HepG2 (cell line): ENCODE data around the gene ARHGEF7. TPM values are rescaled to one million over a fixed set of nuclear protein-coding genes. Genes with fewer than 3 reads are reported as not detected.

Experiments used
- ATAC-seq: fragments of 200-7000 bp; cut with Tn5 transposase; 3 replicates; pipeline ENCODE4 v1.9.1; 2020; ENCODE audit warnings: mild to moderate bottlenecking, moderate library complexity
- BruUV-seq: library from RNA; stranded (reverse); fragments of 400-500 nt; replicated peaks from 2 replicates; lab custom pipeline; 2021; lab: Mats Ljungman, UMichigan
- CTCF ChIA-PET: fragments of 300-600 bp; formaldehyde crosslinking; extraction: SDS; loops from one replicate; lab custom pipeline; 2021; ENCODE audit warnings: low total read pairs, inconsistent platforms, low intra/inter-chr PET ratio; lab: Yijun Ruan, JAX
- POLR2A ChIA-PET: fragments of 350-600 bp; sonication (Branson Sonifier 250); formaldehyde crosslinking; loops from one replicate; lab custom pipeline; 2020; ENCODE audit warnings: antibody characterized with exemption, inconsistent platforms; lab: Yijun Ruan, JAX
- DNase-seq: peaks from one replicate; pipeline ENCODE4 v3.0.0-alpha.2; 2015; ENCODE audit warnings: low spot score
- FAIRE-seq: peaks from 3 replicates; lab custom pipeline; 2011; peaks lifted over from hg19 to GRCh38; lab: Jason Lieb, UNC
- H2AFZ ChIP-seq: one replicate; pipeline ENCODE4 v1.6.1; 2011; ENCODE audit warnings: low read length, inconsistent platforms
- H3K27ac ChIP-seq: fragments of 300-600 bp; 3 replicates; pipeline ENCODE4 v1.8.0; 2011; ENCODE audit warnings: mixed run types, mild to moderate bottlenecking, mixed read lengths, low read length, inconsistent platforms; ENCODE audit not compliant: insufficient read depth; ENCODE audit errors: extremely low read length
- H3K27me3 ChIP-seq, 2 experiments: fragments of 200-600 bp in 1 of 2; 2 replicates in 1 of 2; 3 replicates in 1 of 2; pipeline versions ENCODE4 v1.6.0 to v1.8.0; 2011; ENCODE audit warnings: low read length in 2 of 2, mild to moderate bottlenecking in 2 of 2, moderate library complexity in 2 of 2, inconsistent platforms in 1 of 2; ENCODE audit not compliant: insufficient read depth in 2 of 2, control insufficient read depth in 1 of 2
- H3K36me3 ChIP-seq, 2 experiments: fragments of 200-600 bp in 1 of 2; replicated peaks in 1 of 2; 2 replicates in 1 of 2; 3 replicates in 1 of 2; pipeline versions ENCODE4 v1.5.1 to v1.8.0; 2011; ENCODE audit warnings: low read length in 2 of 2, inconsistent platforms in 1 of 2; ENCODE audit not compliant: insufficient read depth in 2 of 2, control insufficient read depth in 1 of 2
- H3K4me1 ChIP-seq: 2 replicates; pipeline ENCODE4 v1.5.1; 2012; ENCODE audit warnings: low read length, inconsistent platforms; ENCODE audit not compliant: insufficient read depth
- H3K4me2 ChIP-seq: 2 replicates; pipeline ENCODE4 v1.6.0; 2011; ENCODE audit warnings: low read depth, low read length, inconsistent platforms
- H3K4me3 ChIP-seq, 3 experiments: fragments of 200-600 bp in 1 of 3; sonication (generic), shearing (Covaris generic) in 1 of 3; replicated peaks in 1 of 3; 2 replicates each; pipeline ENCODE4 v1.5.1; 2011 to 2016; ENCODE audit warnings: low read length in 3 of 3, inconsistent platforms in 2 of 3, low read depth in 2 of 3, mild to moderate bottlenecking in 2 of 3, control low read depth in 1 of 3, mixed read lengths in 1 of 3; ENCODE audit not compliant: insufficient read depth in 1 of 3
- H3K79me2 ChIP-seq: one replicate; pipeline ENCODE4 v1.6.1; 2011; ENCODE audit warnings: low read length, inconsistent platforms; ENCODE audit not compliant: insufficient read depth
- H3K9ac ChIP-seq: 2 replicates; pipeline ENCODE4 v1.6.0; 2011; ENCODE audit warnings: mild to moderate bottlenecking, low read depth, low read length, inconsistent platforms; ENCODE audit not compliant: insufficient read depth
- H3K9me3 ChIP-seq: 2 replicates; pipeline ENCODE4 v1.5.1; 2012; ENCODE audit warnings: mild to moderate bottlenecking, low read length
- H4K20me1 ChIP-seq: 2 replicates; pipeline ENCODE4 v1.6.0; 2011; ENCODE audit warnings: inconsistent platforms, mild to moderate bottlenecking, low read length, moderate library complexity; ENCODE audit not compliant: insufficient read depth
- GPBP1L1 ChIP-seq: sonication (generic); formaldehyde crosslinking; IDR thresholded peaks from 2 replicates; pipeline ENCODE4 v1.5.0; 2020; ENCODE audit warnings: mild to moderate bottlenecking, missing genetic modification reagents
- ZNF557 ChIP-seq: sonication (generic); formaldehyde crosslinking; IDR thresholded peaks from 2 replicates; pipeline ENCODE4 v1.4.0; 2020; ENCODE audit warnings: missing genetic modification reagents
- ZNF777 ChIP-seq: sonication (generic); formaldehyde crosslinking; IDR thresholded peaks from 2 replicates; pipeline ENCODE4 v1.4.0; 2020; ENCODE audit warnings: missing genetic modification reagents
- WGBS: methylation state at CpG from one replicate; pipeline ENCODE4 v1.1.6; 2017; ENCODE audit warnings: low lambda C conversion rate; 5-methylcytosine and 5-hydroxymethylcytosine counted together
- in situ Hi-C: cut with HindIII; loops from 2 replicates; pipeline ENCODE4 v1.10.0; 2017; ENCODE audit warnings: low pct_unique_long_range_greater_than_20kb; ENCODE audit not compliant: extremely low pct_ligation_motif_present
- intact Hi-C: fragments of 100-400 bp; cut with micrococcal nuclease; formaldehyde crosslinking; loops from one replicate; pipeline ENCODE4 v1.10.0; 2022; ENCODE audit not compliant: unreplicated experiment
- polyA plus RNA-seq, 8 experiments: library from polyadenylated mRNA; depleted of rRNA in 3 of 8; stranded (reverse) in 7 of 8; unstranded in 1 of 8; fragments of >200 nt; fragmentation: Illumina TruSeq in 4 of 8; extraction: Trizol in 4 of 8; gene quantifications; 2 replicates each; pipeline versions ENCODE4 v1.2.1 to v1.2.3, GENCODE V29; 2011 to 2016; ENCODE audit warnings: low read depth in 4 of 8, missing spikeins in 1 of 8, mixed read lengths in 1 of 8; ENCODE audit not compliant: insufficient read depth in 1 of 8
- total RNA-seq, 5 experiments: library from RNA; depleted of rRNA; stranded (reverse); fragments of >200 nt; fragmentation: Illumina TruSeq; extraction: Trizol; gene quantifications; 2 replicates each; pipeline ENCODE4 v1.2.3, GENCODE V29; 2016; ENCODE audit warnings: low read depth in 1 of 5
- TF ChIP-seq, protein P1 (sequence below): sonication (generic); formaldehyde crosslinking; IDR thresholded peaks from 2 replicates; pipeline ENCODE4 v1.4.0; 2020; ENCODE audit warnings: missing genetic modification reagents
- TF ChIP-seq, protein P2 (sequence below), 2 experiments: sonication (generic) in 1 of 2; formaldehyde crosslinking in 1 of 2; IDR thresholded peaks; 2 replicates each; pipeline versions ENCODE4 v1.4.0 to v1.6.1; 2018 to 2020; ENCODE audit warnings: missing genetic modification reagents in 2 of 2, borderline replicate concordance in 1 of 2, low read depth in 1 of 2, mild to moderate bottlenecking in 1 of 2, missing biosample characterization in 1 of 2

The ARHGEF7 gene
- total and polyA plus RNA-seq, 2 of the 13 experiments (the other 11 are each of a cell fraction or from before 2014, with no cell fraction given), result 15.7 to 22.3 TPM

DNA sequence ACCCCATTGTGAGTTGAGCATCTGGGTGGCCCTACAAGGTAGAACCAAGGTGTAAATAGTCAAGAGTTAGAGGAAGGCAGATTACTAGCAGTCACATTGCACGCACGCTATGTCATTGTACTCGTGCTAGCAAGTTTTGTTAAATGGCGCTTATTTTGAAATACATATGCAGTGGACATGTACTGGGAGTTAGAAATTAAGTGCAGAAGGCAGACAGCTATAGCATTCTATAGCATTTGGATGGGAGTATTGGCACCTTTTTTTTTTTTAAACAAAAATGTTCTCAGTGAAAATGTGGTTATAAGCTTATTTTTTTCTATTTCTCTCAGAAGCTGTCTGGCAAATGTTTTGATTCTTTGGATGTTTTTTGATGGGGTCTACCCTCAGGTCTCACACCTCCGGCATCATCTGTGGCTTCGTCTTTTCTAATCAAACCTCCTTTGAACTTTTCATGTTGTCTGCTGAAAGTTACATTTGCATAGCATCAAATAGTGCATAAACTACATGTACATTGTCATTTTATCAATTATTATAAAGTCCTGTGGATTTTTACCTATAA is 68.1 kb downstream of the ARHGEF7 start:
- WGBS, result 98% methylated on average over 6 of the region's 6 CpGs
- no TSS peak for BruUV-seq
- CTCF ChIA-PET, result no interaction called here
- intact Hi-C loops (no loop called here), in situ Hi-C loops (no loop called here)
- H3K27me3 ChIP-seq, result no peaks in the 10 kb centered on the region
- POLR2A ChIA-PET, result no interaction called here
- peaks cover 0 to 4% of the 10 kb centered on the region in 2 experiments; a peak in 4 of 5 replicates for H3K36me3 ChIP-seq
- DNase-seq, result no peak
- no peak for ATAC-seq
- peaks cover 11% of the 10 kb centered on the region; the same call in 1 of the 2 replicates for H4K20me1 ChIP-seq
- H3K4me3 ChIP-seq, result no peak overlapping the region
- TF ChIP-seq, protein P1, sequence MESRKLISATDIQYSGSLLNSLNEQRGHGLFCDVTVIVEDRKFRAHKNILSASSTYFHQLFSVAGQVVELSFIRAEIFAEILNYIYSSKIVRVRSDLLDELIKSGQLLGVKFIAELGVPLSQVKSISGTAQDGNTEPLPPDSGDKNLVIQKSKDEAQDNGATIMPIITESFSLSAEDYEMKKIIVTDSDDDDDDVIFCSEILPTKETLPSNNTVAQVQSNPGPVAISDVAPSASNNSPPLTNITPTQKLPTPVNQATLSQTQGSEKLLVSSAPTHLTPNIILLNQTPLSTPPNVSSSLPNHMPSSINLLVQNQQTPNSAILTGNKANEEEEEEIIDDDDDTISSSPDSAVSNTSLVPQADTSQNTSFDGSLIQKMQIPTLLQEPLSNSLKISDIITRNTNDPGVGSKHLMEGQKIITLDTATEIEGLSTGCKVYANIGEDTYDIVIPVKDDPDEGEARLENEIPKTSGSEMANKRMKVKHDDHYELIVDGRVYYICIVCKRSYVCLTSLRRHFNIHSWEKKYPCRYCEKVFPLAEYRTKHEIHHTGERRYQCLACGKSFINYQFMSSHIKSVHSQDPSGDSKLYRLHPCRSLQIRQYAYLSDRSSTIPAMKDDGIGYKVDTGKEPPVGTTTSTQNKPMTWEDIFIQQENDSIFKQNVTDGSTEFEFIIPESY (CRISPR knock-in tag), result no peak
- TF ChIP-seq ZNF777 (CRISPR knock-in tag) (no peak), GPBP1L1 (CRISPR knock-in tag) (no peak), ZNF557 (no peak)
- TF ChIP-seq, protein P2, sequence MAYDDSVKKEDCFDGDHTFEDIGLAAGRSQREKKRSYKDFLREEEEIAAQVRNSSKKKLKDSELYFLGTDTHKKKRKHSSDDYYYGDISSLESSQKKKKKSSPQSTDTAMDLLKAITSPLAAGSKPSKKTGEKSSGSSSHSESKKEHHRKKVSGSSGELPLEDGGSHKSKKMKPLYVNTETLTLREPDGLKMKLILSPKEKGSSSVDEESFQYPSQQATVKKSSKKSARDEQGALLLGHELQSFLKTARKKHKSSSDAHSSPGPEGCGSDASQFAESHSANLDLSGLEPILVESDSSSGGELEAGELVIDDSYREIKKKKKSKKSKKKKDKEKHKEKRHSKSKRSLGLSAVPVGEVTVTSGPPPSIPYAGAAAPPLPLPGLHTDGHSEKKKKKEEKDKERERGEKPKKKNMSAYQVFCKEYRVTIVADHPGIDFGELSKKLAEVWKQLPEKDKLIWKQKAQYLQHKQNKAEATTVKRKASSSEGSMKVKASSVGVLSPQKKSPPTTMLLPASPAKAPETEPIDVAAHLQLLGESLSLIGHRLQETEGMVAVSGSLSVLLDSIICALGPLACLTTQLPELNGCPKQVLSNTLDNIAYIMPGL (CRISPR knock-in tag; IDR thresholded peaks at IDR 0.05; ENCODE audit: borderline replicate concordance in 1 of 2, low read depth in 1 of 2), result no peak
- H3K9me3 ChIP-seq, result no peaks in the 10 kb centered on the region
- H3K9ac ChIP-seq, result no peak overlapping the region
- no peak overlapping the region for H2AFZ ChIP-seq
- H3K4me2 ChIP-seq, result no peak overlapping the region
- H3K4me1 ChIP-seq, result peaks cover 4% of the 10 kb centered on the region; the same call in 1 of the 2 replicates
- no peak for FAIRE-seq
- H3K27ac ChIP-seq, result no peak overlapping the region
- peaks cover 89% of the 10 kb centered on the region for H3K79me2 ChIP-seq
